HG03066 (cell line): Measurements from ENCODE around the gene PIP4P1.

Source experiments
- ATAC-seq: cut with Tn5 transposase; IDR thresholded peaks from one replicate; pipeline ENCODE4 v1.9.1; 2021; ENCODE audit warnings: low read depth; ENCODE audit not compliant: unreplicated experiment

PIP4P1 gene

GRCh38 chr14:20412411-20412810, 48.8 kb downstream of the PIP4P1 start:
- ATAC-seq = peak; percentile 68

GRCh38 chr14:20409226-20409625, 52.0 kb downstream of the PIP4P1 start:
- ATAC-seq = no peak
